KOPT-K1 (cell line): ENCODE data around the gene PCDH9.

Experiments
- H3K27ac ChIP-seq: fragments of 200-600 bp; sonication (generic); 2 replicates; pipeline ENCODE4 v1.5.1; 2016; ENCODE audit warnings: antibody characterized with exemption, mild to moderate bottlenecking, low read depth, low read length; ENCODE audit not compliant: poor library complexity, severe bottlenecking
- H3K36me3 ChIP-seq: fragments of 200-600 bp; sonication (generic); 2 replicates; pipeline ENCODE4 v1.5.1; 2017; ENCODE audit warnings: antibody characterized with exemption, mild to moderate bottlenecking, low read length, moderate library complexity; ENCODE audit not compliant: insufficient read depth
- H3K9me3 ChIP-seq: fragments of 200-600 bp; sonication (generic); 2 replicates; pipeline ENCODE4 v1.5.1; 2017; ENCODE audit warnings: antibody characterized with exemption, low read length, mild to moderate bottlenecking; ENCODE audit not compliant: insufficient read depth, poor library complexity, severe bottlenecking

PCDH9 gene

GRCh38 chr13:66563076-66563475 is 667.1 kb downstream of the PCDH9 start:
- H3K27ac ChIP-seq: no peak overlapping the region
- H3K9me3 ChIP-seq: no peaks in the 10 kb centered on the region
- no peaks in the 10 kb centered on the region for H3K36me3 ChIP-seq

DNA sequence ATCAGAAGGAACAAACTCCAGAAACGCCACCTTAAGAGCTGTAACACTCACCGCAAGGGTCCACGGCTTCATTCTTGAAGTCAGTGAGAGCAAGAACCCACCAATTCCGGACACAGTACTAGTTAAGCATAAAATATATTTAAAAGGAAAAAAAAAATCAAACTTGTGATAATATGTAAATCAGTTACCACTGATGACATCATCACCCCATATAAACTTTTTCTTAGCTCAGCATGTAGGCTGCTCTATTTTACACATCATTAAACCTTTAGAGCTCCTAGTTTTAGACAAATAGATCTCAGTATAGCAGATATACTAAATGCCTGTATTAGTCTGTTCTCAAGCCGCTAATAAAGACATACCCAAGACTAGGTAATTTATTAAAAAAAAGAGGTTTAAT is 668.1 kb downstream of the PCDH9 start:
- Histone ChIP-seq H3K27ac (no peak overlapping the region), H3K36me3 (no peaks in the 10 kb centered on the region), H3K9me3 (no peaks in the 10 kb centered on the region)

DNA sequence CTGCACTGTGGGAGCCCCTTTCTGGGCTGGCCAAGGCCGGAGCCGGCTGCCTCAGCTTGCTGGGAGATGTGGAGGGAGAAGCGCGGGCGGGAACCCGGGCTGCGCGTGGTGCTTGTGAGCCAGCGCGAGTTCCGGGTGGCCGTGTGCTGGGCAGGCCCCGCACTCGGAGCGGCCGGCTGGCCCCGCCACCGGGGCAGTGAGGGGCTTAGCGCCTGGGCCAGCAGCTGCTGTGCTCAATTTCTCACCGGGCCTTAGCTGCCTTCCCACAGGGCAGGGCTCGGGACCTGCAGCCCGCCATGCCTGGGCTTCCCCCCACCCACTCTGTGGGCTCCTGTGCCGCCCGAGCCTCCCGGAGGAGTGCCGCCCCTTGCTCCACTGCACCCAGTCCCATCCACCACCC is 669.1 kb downstream of the PCDH9 start:
- Histone ChIP-seq H3K9me3 (no peaks in the 10 kb centered on the region), H3K27ac (no peak overlapping the region), H3K36me3 (no peaks in the 10 kb centered on the region)

DNA sequence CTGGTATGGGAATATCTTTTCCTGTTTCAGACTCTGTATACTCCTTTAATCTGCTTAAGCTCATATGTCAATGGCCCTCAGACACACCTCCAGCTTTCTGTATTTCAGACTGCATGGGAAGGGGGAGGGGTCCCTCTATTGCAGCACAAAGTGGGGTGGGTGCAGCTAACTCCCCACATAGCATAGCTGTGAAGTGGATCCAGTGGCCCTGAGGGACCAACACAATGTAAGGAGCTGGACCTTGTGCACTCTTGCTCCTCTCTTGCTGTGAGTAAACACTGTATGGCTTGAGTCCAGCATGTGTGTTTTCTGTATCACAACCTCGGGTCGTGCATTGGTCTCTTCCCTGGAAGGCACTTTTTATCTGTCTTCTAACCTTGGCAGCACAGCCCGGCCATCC is 669.9 kb downstream of the PCDH9 start:
- no peaks in the 10 kb centered on the region for H3K36me3 ChIP-seq
- no peaks in the 10 kb centered on the region for H3K9me3 ChIP-seq
- no peak overlapping the region for H3K27ac ChIP-seq

GRCh38 chr13:66559093-66559492 is 671.0 kb downstream of the PCDH9 start:
- Histone ChIP-seq H3K27ac (no peak overlapping the region), H3K36me3 (no peaks in the 10 kb centered on the region), H3K9me3 (no peaks in the 10 kb centered on the region)

DNA sequence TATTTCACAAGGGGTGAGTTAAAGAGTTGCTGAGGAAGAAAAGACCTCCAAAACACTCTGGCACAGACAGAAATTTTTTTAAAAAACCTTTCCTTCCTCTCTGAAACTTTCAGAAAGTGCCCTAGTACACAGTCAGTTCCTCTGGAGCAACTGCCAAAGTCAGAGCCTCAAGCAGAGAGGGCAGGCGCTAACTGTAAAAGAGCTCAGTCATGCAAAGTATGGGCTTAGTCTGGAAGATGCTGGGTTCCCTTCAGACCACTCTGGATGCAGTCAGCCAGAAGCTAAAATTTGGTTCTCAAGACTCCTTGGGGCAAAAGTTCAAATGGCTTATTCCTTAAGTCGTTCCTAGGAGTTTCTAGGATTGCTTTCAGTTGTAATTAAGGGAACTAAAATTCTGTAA is 671.6 kb downstream of the PCDH9 start:
- Histone ChIP-seq H3K36me3 (no peaks in the 10 kb centered on the region), H3K9me3 (no peaks in the 10 kb centered on the region), H3K27ac (no peak overlapping the region)

GRCh38 chr13:66557357-66557756 is 672.8 kb downstream of the PCDH9 start:
- Histone ChIP-seq H3K36me3 (no peaks in the 10 kb centered on the region), H3K9me3 (no peaks in the 10 kb centered on the region), H3K27ac (no peak overlapping the region)

DNA sequence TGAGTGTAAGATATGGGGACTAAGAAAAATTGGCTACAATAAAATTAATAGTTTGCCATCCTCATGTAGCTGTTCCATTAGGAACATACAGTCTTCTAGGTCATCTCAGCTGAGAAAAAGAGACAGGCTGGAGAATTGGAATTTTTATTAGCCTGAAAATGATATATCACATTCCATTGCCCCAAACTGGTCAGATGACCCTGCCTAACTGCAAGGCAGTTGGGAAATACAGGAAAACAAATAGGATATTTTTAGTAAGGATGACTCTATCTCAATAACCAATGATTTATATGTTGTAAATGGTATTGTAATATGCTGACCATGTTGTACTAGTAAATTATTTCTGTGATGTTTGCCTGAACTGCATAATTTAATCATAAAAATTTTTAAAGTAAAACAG is 673.8 kb downstream of the PCDH9 start:
- Histone ChIP-seq H3K36me3 (no peaks in the 10 kb centered on the region), H3K27ac (no peak overlapping the region), H3K9me3 (no peaks in the 10 kb centered on the region)

DNA sequence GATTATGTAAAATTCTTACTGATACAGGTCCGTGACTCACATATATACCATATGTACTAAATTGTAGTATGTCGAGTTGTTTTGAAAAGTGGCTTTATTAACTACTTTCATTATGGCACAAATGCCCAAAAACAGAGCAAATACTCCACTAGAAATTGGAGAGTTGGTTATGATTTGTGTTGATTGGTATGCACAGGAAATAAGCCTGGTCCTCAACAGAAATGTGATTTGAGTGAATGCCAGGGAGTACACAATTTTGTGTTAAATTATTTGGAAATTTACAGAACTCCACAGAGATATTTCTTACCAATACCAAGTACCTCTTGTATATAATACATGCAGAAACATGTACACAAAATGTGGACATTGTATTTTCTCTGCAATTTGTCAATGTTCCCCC is 676.7 kb downstream of the PCDH9 start:
- Histone ChIP-seq H3K27ac (no peak overlapping the region), H3K9me3 (no peaks in the 10 kb centered on the region)

DNA sequence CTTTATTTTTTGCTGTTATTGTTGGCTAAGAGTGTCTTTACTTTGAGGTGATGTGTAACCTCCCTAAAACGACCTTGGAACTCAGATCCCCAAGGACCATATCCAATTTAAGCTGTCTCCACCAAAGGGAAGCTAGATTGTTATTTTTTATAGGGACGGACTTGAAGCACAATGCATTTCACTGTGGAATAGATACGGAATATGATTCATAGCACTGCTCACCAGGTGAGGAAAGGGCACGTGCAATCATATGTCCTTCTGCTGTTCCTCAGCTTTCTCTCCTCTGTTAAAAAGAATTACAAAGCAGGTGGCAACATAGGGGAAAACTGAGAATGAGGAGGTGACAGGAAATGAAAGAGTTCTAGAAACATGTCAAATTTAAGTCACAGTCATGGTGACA is 679.0 kb downstream of the PCDH9 start:
- H3K9me3 ChIP-seq: no peaks in the 10 kb centered on the region
- H3K36me3 ChIP-seq: no peaks in the 10 kb centered on the region
- H3K27ac ChIP-seq: no peak overlapping the region

More for the DNA sequence above, 676.7 kb downstream of the PCDH9 start:
- H3K36me3 ChIP-seq: no peaks in the 10 kb centered on the region

GRCh38 chr13:66547685-66548084 is 682.5 kb downstream of the PCDH9 start:
- H3K9me3 ChIP-seq: no peaks in the 10 kb centered on the region
- H3K36me3 ChIP-seq: no peaks in the 10 kb centered on the region
- no peak overlapping the region for H3K27ac ChIP-seq

DNA sequence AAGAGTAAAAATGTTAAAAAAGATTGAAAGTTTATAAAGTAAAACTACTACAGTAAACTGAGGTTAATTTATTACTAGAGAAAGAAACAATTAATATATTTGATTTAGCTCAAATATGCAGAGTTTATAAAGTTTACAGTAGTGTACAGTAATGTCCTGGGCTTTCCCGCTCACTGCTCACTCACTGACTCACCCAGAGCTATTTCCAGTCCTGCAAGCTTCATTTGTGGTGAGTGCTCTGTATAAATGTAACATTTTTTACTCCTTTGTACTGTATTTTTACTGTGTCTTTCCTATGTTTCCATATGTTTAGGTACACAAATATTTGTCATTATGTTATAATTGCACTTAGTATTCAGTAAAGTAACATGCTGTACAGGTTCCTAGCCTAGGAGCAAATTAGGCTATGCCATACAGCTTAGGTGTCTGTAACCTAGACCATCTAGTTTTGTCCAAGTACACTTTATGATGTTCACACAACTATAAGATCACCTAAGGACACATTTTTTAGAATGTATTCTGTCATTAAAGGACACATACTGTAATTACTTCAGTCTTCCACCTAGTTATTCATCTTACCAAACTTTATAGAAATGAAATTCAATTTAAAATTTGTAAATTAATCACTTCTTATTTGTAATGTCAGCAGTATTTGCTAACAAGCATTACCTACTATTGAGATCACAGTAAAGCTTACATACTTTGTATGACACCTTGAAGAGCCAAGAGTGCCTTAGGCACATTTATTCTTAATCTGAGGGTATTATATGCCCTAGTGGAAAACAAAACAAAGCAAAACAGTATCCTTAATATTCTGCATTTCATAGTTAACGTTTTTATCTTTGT is 683.4 kb downstream of the PCDH9 start:
- Histone ChIP-seq H3K9me3 (no peaks in the 10 kb centered on the region), H3K36me3 (no peaks in the 10 kb centered on the region), H3K27ac (no peak overlapping the region)

DNA sequence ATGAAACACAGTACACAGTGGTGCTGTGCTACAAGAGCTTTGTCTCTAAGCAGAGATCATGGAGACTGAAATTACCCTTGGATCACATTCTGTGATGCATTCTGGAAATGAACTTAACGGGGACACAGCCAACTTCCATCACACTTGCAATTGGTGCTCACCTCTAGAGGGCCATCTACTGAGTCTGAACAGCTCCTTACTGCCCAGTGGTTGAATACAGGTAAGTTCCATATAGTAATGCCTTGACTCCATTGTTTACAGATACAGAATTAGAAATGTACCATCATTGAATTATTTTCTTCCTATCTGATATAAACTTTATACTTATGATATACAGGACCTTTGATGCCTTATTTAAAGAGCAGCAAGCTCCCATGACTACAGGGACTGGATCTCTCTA is 686.4 kb downstream of the PCDH9 start:
- no peaks in the 10 kb centered on the region for H3K36me3 ChIP-seq
- H3K9me3 ChIP-seq: no peaks in the 10 kb centered on the region
- H3K27ac ChIP-seq: no peak overlapping the region

- no peaks in the 10 kb centered on the region for H3K36me3 ChIP-seq
- H3K9me3 ChIP-seq: no peaks in the 10 kb centered on the region
- no peak overlapping the region for H3K27ac ChIP-seq
These were observed 692.7 kb downstream of the PCDH9 start for GRCh38 chr13:66537417-66537816.

- no peak overlapping the region for H3K27ac ChIP-seq
- no peaks in the 10 kb centered on the region for H3K36me3 ChIP-seq
- no peaks in the 10 kb centered on the region for H3K9me3 ChIP-seq
These were observed 693.4 kb downstream of the PCDH9 start for GRCh38 chr13:66536746-66537145.

GRCh38 chr13:66534561-66534960 is 695.6 kb downstream of the PCDH9 start:
- Histone ChIP-seq H3K36me3 (no peaks in the 10 kb centered on the region), H3K9me3 (no peaks in the 10 kb centered on the region), H3K27ac (no peak overlapping the region)
